Measurements from ENCODE around the gene CABLES1.

GRCh38 chr18:23143815-23144261 is 8.6 kb downstream of the CABLES1 start:
- TF ChIP-seq POLR2AphosphoS5 (IDR thresholded peaks at IDR 0.05) (no peak), CTCF (IDR thresholded peaks at IDR 0.05) (no peak)

All from transverse colon (tissue), 4 donors.